Adrenal gland (tissue), 5 donors: Measurements from ENCODE around the gene SEZ6.

Source experiments
- CTCF ChIP-seq, 6 experiments: fragments of 450-650 bp in 4 of 6; fragments of 200-600 bp in 2 of 6; sonication (generic) in 1 of 6; IDR thresholded peaks; 1 replicate in 5 of 6; 2 replicates in 1 of 6; pipeline versions ENCODE4 v1.5.1 to v1.8.0; 2016 to 2021; ENCODE audit warnings: antibody characterized with exemption in 6 of 6, mild to moderate bottlenecking in 2 of 6, moderate library complexity in 1 of 6
- POLR2A ChIP-seq, 2 donors: fragments of 450-650 bp; IDR thresholded peaks; one replicate each; pipeline ENCODE4 v1.6.1; 2017; ENCODE audit warnings: antibody characterized with exemption in 2 of 2, mild to moderate bottlenecking in 2 of 2, moderate library complexity in 1 of 2
- donor health status: DM: no; HTN: no; CAD: no.

- TF ChIP-seq CTCF (IDR thresholded peaks at IDR 0.05) (no peak), POLR2A (IDR thresholded peaks at IDR 0.05) (no peak)
Observed at GRCh38 chr17:29018788-29019474, 13.1 kb upstream of the SEZ6 start.
